SK-N-MC (cell line): ENCODE measurements around the gene SIM1.

ENCODE experiments used
- DNase-seq: peaks from one replicate; pipeline ENCODE4 v3.0.0-alpha.2; 2011; ENCODE audit warnings: low read depth, low spot score
- H3K27ac ChIP-seq: fragments of 200-600 bp; sonication (generic); 2 replicates; pipeline ENCODE4 v1.5.1; 2016; ENCODE audit warnings: mixed run types
- H3K36me3 ChIP-seq: fragments of 200-600 bp; sonication (generic); 2 replicates; pipeline ENCODE4 v1.6.1; 2017; ENCODE audit warnings: antibody characterized with exemption, low read length, mixed read lengths; ENCODE audit not compliant: insufficient read depth
- H3K4me3 ChIP-seq: fragments of 200-600 bp; sonication (generic); 2 replicates; pipeline ENCODE4 v1.5.1; 2016
- H3K9ac ChIP-seq: fragments of 200-600 bp; sonication (generic); 2 replicates; pipeline ENCODE4 v1.8.0; 2017; ENCODE audit warnings: mixed run types, mixed read lengths; ENCODE audit not compliant: insufficient read length
- H3K9me3 ChIP-seq: fragments of 200-600 bp; sonication (generic); 2 replicates; pipeline ENCODE4 v1.6.1; 2017; ENCODE audit warnings: low read depth, mild to moderate bottlenecking, antibody characterized with exemption, low read length, moderate library complexity, mixed read lengths
- EZH2 ChIP-seq: fragments of 200-600 bp; sonication (generic); IDR thresholded peaks from one replicate; pipeline ENCODE4 v1.6.1; 2017; ENCODE audit warnings: antibody characterized with exemption
- FOXP2 ChIP-seq: optimal IDR thresholded peaks from 2 replicates; pipeline ENCODE3; 2011; ENCODE audit warnings: mild to moderate bottlenecking, moderate library complexity; ENCODE audit not compliant: insufficient read depth; ENCODE audit errors: extremely low read length, control extremely low read depth
- POLR2AphosphoS5 ChIP-seq: IDR thresholded peaks from 2 replicates; pipeline ENCODE4 v1.6.1; 2012; ENCODE audit warnings: mild to moderate bottlenecking, low read depth, low read length, borderline replicate concordance

SIM1 gene

GRCh38 chr6:100426744-100427338 is 37.9 kb downstream of the SIM1 start:
- no peak for DNase-seq
- Histone ChIP-seq H3K9me3 (no peaks in the 10 kb centered on the region), H3K36me3 (no peaks in the 10 kb centered on the region), H3K4me3 (no peak overlapping the region), H3K27ac (no peak overlapping the region), H3K9ac (no peak overlapping the region)
- TF ChIP-seq EZH2: no peak

- H3K27ac ChIP-seq: no peak overlapping the region
- no peak for TF ChIP-seq FOXP2
- TF ChIP-seq POLR2AphosphoS5: no peak
- no peak for TF ChIP-seq EZH2
- H3K4me3 ChIP-seq: no peak overlapping the region
- no peak for DNase-seq
- no peaks in the 10 kb centered on the region for H3K36me3 ChIP-seq
- H3K9ac ChIP-seq: no peak overlapping the region
- H3K9me3 ChIP-seq: no peaks in the 10 kb centered on the region
These were observed 38.5 kb downstream of the SIM1 start for GRCh38 chr6:100426241-100426640.

- no peaks in the 10 kb centered on the region for H3K9me3 ChIP-seq
- H3K4me3 ChIP-seq: no peak overlapping the region
- DNase-seq: no peak
- TF ChIP-seq POLR2AphosphoS5 (no peak), EZH2 (no peak), FOXP2 (no peak)
- no peak overlapping the region for H3K9ac ChIP-seq
- no peaks in the 10 kb centered on the region for H3K36me3 ChIP-seq
- H3K27ac ChIP-seq: no peak overlapping the region
These were observed 44.0 kb downstream of the SIM1 start for GRCh38 chr6:100420711-100421110.

GRCh38 chr6:100417036-100417435 is 47.7 kb downstream of the SIM1 start:
- Histone ChIP-seq H3K27ac (no peak overlapping the region), H3K9me3 (no peaks in the 10 kb centered on the region), H3K36me3 (no peaks in the 10 kb centered on the region), H3K4me3 (no peak overlapping the region), H3K9ac (no peak overlapping the region)
- no peak for TF ChIP-seq FOXP2
- no peak for TF ChIP-seq POLR2AphosphoS5
- TF ChIP-seq EZH2: no peak
- DNase-seq: no peak

GRCh38 chr6:100415768-100416167 is 49.0 kb downstream of the SIM1 start:
- DNase-seq: peak; percentile 16
- no peak for TF ChIP-seq POLR2AphosphoS5
- TF ChIP-seq EZH2: no peak
- no peak for TF ChIP-seq FOXP2
- H3K9ac ChIP-seq: no peak overlapping the region
- H3K4me3 ChIP-seq: peak overlapping the region; percentile 29; the same call in 1 of the 2 replicates
- no peaks in the 10 kb centered on the region for H3K9me3 ChIP-seq
- peak overlapping the region; percentile 73; the same call in 1 of the 2 replicates for H3K27ac ChIP-seq
- no peaks in the 10 kb centered on the region for H3K36me3 ChIP-seq

- no peak for TF ChIP-seq POLR2AphosphoS5
- TF ChIP-seq FOXP2: no peak
- no peak for TF ChIP-seq EZH2
- Histone ChIP-seq H3K4me3 (no peak overlapping the region), H3K9me3 (no peaks in the 10 kb centered on the region), H3K36me3 (no peaks in the 10 kb centered on the region), H3K9ac (no peak overlapping the region), H3K27ac (no peak overlapping the region)
- DNase-seq: no peak
These were observed 51.8 kb downstream of the SIM1 start for GRCh38 chr6:100412872-100413271.

GRCh38 chr6:100404051-100404450 is 60.7 kb downstream of the SIM1 start:
- no peak for TF ChIP-seq FOXP2
- TF ChIP-seq EZH2: no peak
- TF ChIP-seq POLR2AphosphoS5: no peak
- Histone ChIP-seq H3K9ac (no peak overlapping the region), H3K4me3 (no peak overlapping the region), H3K27ac (no peak overlapping the region), H3K9me3 (no peaks in the 10 kb centered on the region), H3K36me3 (no peaks in the 10 kb centered on the region)
- DNase-seq: no peak

- no peak overlapping the region for H3K27ac ChIP-seq
- no peaks in the 10 kb centered on the region for H3K36me3 ChIP-seq
- H3K4me3 ChIP-seq: no peak overlapping the region
- TF ChIP-seq EZH2: no peak
- TF ChIP-seq FOXP2: no peak
- no peak for TF ChIP-seq POLR2AphosphoS5
- no peaks in the 10 kb centered on the region for H3K9me3 ChIP-seq
- H3K9ac ChIP-seq: no peak overlapping the region
- DNase-seq: no peak
These were observed 71.2 kb downstream of the SIM1 start for GRCh38 chr6:100393493-100393892.

- H3K27ac ChIP-seq: no peak overlapping the region
- H3K9me3 ChIP-seq: no peaks in the 10 kb centered on the region
- H3K9ac ChIP-seq: no peak overlapping the region
- DNase-seq: no peak
- no peaks in the 10 kb centered on the region for H3K36me3 ChIP-seq
- no peak overlapping the region for H3K4me3 ChIP-seq
- TF ChIP-seq POLR2AphosphoS5: no peak
- TF ChIP-seq EZH2: no peak
- TF ChIP-seq FOXP2: no peak
These were observed 72.3 kb downstream of the SIM1 start for GRCh38 chr6:100392423-100392822.
